HG02763 (cell line): Measurements from ENCODE around the gene AFDN.

Experiments
- ATAC-seq: cut with Tn5 transposase; IDR thresholded peaks from one replicate; pipeline ENCODE4 v1.9.1; 2021; ENCODE audit warnings: mild to moderate bottlenecking, moderate library complexity; ENCODE audit not compliant: unreplicated experiment

Gene AFDN

DNA sequence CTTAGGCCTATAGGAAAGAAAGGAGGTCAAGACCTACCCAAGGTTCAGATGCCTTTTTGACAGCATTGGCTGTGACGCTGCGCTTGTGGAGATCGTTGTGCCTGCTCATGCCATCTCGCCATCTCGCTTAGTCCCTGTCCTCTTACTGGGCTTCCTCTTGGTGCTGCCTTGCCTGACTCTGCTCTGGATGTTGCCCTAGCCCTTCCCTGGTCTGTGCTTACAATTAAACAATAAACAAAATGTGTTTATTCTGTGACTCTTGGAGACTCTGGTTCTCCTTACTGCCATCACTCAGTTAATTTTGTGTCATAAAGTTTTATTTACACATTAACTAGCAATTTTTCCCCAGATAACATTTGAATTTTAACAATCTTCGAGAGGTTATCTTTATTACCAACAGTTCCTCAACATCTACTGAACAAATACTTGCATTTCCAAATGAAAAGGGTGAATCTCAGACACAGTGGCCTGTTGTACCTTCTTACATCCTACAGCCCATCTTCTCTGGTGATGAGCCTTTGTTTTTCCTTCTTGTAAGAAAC is 11.6 kb downstream of the AFDN start:
- no peak for ATAC-seq

DNA sequence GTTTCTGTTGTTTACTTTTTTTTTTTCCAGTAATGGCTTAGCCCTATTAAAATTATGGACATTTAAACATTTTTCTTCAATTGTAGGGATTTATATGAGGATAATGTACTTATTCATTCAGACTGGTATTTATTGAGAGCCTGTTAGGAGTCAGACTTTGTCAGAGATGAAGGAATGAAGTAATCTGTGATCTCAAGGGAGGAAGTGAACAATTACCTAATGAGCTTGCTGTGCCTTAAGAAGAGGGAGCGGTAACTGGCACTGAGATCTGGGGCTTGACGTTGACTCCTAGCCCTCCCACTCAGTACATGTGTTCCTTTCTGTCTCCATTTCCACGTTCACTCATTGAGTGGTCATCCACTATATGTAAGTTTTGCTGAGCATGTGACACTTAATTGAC is 12.6 kb downstream of the AFDN start:
- ATAC-seq: no peak

DNA sequence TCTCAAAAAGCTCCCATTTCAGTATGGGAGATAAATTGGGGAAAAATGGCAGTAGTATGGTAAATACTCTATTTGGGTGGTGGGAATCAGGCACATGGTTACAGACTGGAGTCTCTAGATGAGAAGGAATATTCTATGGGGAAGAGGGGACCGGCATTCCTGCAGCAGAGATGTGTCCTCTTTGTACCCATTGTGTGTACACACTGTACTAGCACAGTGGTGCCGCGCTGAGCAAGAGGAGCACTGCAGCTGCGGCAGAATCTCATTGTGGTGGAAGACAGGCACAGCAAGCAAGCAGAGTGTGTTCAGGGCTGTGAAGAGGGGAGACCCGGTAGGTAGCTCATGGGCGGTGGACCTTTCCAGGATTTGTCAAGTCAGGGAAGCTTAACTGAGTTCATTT is 13.0 kb downstream of the AFDN start:
- no peak for ATAC-seq

DNA sequence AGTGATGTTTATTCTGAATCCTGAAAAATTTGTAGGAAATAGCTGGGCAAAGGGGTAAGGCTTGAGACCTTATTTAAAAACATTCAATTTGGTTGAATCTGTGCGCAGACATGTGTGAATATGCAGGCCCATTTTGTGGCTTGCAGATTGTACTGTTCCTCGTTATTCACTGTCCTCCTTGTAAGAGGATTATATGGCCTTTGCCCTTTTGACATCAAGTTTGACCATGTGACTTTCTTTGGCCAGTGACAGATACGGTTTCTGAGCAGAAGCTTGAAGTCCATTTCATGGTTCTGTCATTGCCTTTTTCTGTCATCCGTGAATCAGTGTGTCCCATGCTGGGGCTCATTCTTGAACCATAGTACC is 13.4 kb downstream of the AFDN start:
- ATAC-seq: no peak

DNA sequence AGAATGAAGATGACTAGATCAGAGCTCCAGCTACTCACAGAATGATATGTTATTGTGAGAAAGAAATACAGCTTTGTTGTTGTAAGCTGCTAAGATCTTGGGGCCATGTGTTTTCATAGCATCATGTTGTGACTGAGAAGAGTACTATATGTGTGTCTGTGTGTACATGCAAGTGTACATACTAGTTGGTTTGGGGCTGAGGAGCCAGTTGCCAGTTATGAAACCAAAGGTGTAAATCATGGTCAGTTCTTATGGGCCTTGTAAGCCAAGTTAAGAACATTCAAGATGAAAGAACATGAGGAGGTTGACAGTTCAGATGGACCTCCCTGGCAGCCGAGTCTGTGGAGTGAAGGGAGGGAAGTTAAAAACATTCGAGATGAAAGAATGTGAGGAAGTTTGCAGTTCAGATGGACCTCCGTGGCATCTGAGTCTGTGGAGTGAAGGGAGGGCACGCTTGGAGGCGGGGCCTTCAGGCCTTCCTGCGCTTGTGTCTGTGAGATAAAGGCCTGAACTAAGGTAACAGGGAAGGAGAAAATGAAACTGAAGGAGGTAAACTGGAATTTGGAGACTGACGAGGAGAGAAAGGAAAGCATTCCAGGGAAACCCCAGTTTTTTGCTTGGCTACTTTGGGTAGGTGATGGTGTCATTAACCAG is 13.9 kb downstream of the AFDN start:
- ATAC-seq: no peak

DNA sequence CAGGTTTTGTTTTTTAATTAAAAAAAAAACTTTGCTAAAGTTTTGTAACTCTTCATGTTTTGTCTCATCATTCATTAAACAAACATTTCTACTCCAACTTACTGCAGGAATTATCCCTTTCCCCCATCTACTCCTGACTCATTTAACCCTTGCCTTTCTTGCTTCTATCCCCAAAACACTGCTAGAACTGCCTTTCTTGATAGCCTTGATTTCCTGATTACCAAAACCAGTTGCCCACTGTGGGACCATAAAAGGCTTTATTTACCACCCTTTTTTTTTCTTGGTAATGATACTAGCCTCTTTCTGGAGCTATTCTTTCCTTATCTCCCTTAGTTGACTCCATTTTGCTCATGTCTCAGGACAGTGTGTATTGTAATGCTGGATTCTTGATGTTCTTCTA is 15.3 kb downstream of the AFDN start:
- no peak for ATAC-seq

DNA sequence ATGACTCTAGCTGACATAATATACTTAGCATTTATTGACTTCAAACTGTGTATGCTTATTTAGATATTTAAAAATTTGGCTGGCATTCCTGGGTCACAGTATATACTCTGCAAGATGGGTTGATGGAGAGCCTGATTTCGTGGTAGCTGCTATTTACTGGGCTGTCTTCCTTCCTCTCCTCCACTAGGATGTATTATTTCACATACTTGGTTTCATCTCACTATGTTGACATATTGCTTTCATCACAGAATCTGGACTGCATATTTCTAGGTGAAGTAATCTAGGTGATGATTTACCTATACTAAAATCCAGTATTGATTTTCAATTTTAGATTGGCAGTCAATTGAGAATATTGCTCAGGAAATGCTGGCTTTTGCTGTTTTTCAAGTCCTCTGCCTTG is 15.7 kb downstream of the AFDN start:
- ATAC-seq: no peak

DNA sequence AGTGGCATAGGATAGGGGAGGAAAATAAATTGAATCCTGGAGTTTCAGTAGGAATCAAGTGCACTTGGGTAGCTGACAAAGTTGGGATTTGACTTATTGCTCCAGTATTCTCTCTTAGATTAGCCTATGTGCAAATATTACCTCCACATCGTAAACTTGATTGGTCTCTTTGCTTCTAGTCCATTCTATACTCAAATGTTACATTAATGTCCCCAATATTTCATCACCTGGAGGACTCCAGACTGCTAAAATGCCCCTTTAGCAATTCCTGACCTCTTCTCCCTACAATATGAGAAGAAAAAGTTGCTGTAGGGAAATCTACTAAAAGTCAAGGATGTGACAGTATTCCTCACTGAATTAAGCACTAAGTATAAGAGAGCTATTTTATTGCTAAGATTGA is 16.3 kb downstream of the AFDN start:
- ATAC-seq: no peak

DNA sequence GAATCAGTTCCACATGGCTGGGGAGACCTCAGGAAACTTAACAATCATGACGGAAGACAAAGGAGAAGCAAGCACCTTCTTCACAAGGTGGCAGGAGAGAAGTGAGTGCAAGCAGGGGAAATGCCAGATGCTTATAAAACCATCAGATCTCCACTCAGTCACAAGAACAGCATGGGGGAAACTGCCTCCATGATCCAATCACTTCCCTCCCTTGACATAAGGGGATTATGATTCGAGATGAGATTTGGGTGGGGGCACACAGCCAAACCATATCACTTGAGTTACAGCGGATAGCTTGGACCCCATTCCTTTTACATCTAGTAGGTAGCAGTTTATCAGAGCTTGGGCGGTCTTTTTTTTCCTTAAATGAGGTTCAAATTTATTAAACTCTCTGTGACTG is 19.1 kb downstream of the AFDN start:
- ATAC-seq: no peak

DNA sequence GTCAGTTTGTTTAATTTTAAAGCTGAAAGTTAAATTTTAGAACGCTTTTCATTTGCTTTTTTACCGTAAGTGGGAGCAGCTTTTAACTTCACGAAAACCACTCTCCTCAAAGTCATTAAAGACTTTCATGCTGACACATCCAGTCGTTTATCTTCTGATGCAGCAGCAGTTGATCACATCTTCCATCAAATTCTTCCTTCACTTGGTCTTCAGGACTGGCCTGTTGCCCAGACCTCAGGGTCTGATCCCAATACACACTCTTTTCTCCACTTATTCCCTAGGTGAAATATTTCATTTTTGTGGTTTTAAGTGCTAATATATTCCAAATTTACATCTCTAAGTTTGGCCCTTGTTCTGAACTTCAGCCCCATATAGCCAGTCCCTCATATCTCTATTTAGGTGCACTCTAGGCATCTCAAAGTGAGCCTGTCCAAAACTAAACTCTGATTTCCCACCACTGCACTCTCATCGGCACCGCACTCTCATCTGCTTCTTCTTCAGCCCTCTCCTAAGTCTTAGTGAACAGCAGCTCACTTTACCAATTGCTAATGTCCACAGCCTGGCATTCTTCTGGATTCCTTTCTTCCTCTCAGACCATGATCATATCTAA is 20.4 kb downstream of the AFDN start:
- ATAC-seq: no peak

DNA sequence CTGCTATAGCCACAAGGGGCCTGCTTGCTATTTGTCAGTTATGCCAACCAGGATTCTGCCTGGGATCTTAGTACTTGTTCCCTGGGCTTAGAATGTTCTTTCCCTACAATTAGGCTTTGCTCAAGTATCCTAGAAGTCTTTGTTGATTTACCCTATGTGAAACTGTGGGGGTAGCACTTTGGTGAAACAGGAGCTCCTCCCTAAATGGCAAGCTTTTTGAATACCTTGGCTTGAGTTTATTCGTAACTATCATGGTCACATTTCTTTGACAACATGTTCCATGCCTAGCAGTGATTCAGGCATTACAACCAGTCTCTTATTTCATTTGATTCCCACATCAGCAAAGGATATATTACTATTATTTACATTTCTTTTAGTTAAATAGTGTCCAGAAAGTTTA is 21.2 kb downstream of the AFDN start:
- no peak for ATAC-seq

DNA sequence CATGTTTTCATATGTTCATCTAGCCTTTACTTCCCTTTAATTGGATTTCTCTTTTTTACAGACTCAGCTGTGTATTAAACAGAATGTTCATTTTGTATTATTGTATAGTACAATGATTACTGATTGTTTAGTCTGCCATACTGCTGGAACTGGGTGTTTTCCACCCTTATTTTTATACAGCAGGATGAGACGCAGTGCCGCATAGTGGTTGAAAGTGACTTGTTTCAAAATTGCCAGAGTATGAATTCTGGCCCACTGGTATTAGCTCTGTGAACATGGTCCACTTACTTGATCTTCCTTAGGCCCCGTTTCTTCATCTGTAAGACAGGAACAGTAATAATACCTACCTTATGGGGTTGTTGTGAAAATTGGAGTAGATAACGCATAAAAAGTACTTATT is 22.1 kb downstream of the AFDN start:
- no peak for ATAC-seq

DNA sequence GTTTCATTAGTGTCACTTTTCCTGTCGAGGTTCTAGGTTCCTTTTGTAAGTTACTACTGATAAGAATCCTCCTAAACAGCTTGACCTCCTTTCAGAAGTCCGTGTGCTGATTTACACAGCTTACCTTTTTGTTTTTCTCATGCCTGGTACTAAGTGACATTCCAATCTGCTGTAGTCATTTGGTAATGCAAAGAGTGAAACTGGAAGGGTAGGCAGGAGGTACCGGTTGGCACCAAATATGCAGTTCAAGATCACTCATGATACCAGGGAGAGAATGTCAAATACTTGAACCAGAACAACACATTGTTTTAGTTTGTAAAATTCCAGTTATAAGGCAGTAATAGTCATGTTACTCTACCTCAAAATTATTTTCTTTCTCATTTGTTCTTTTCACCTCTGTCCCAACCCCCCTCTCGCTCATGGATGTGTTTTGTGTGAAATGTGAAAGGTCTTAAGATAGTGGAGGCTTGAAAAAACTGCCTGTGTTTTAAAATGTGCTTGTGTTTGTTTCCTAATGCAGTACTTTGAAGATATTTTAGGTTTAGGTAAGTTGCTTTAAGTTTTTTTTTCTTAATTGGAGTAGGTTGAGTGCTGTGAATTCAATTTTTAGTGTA is 23.2 kb downstream of the AFDN start:
- ATAC-seq: no peak

DNA sequence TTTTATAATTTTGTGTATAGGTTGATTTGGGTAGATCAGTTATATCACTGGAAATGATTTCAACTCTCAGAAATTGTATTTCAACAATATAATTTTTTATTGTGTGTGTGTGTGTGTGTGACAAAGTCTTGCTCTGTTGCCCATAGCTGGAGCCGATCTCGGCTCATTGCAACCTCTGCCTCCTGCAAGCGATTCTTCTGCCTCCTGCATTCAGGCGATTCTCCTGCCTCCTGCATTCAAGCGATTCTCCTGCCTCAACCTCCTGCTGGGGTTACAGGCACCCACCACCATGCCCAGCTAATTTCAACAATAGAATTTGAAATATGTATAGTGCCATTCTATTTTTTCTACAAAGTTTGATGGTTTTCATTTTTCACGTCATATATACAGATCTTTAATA is 24.1 kb downstream of the AFDN start:
- no peak for ATAC-seq

DNA sequence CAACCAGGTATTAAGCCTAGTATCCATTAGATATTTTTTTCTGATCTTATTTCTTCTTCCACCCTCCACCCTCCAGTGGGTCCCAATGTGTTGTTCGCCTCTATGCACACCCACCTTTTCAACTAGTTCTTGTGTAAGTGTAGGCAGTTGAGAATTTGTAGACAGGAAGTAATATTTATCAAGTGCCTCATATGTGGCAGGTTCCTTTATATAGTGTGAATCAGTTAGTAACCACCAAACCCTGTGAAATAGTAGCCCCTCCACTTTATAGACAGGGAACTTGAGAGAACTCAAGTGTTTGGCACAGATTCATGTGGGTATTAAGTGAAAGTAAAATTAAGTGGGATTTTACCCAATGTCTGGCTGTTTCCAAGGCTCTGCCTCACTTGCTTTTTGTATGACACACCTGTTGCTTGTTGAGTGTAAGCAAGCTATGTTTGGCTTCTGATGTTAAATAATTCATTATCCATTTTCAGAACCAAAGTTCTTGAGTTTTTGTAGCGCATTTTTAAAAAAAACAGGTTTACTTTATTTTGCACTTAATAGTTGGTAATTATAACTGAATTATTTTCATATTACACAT is 24.8 kb downstream of the AFDN start:
- no peak for ATAC-seq

DNA sequence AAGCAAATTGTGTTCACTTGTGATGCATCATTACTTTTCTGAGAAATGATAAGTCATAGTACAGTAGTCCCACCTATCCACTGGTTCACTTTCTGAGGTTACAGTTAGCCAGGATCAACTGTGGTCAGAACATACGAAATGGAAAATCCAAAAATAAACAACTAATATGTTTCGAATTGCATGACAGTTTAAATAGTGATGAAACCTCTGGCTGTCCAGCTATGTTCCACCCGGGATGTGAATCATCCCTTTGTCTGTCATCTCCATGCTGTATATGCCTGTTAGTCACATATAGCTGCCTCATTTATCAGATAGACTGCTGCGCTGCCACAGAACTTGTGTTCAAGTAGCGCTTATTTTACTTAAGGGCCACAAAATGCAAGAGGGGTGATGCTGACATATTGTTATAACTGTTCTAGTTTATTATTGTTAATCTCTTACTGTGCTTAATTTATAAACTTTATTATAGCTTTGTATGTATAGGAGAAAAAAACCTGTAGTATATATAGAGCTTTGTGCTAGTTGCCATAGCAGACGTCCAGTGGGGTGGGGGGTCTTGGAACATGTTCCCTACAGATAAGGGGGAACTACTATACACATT is 29.2 kb downstream of the AFDN start:
- ATAC-seq: no peak

DNA sequence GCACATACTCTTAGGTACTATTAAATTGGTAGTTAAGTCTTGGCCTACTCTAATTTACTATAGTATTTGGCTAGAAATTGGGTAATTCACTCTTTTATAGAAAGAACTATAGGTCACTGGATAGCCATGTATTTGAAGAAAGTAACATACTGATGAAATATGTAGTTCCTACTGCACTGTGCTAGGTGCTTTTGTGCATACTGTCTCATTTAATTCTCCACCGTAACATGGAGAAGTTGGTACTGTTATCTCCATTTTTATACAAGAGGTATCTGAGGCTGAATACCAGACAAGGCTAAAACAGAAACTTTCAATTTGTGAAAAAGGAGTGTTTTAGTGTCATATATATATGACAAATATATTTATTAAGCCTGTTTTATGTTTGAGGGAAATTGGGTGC is 29.8 kb downstream of the AFDN start:
- ATAC-seq: no peak

DNA sequence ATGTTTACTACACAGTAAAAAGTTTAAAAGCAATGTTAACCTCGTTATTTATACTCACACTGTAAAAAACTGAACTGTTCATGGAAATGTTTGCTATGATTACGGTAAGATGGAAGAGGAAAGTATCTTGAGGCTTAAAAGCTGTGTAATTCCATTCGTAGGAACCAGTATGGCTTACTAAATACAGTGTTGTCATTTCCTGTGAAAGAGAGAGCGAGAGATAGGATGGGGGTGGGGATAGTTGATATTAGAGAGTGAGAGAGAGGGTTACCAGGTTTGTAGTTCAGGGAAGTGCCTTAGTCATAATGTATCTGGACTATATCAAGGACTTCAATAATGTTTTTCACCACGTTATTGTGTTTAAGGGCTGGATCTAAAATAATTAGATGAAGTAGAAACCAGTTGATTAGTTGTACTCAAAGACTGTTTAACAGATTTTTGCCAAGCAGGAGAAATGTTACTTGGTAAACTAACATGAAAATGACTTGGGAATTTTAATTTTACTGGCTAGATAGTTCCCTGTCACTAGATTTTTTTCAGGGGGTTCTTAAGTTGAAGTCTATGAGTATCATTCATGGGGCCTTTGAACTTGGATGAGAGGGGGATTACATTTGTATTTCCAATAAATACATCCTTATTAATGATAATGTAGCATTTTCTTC is 30.4 kb downstream of the AFDN start:
- ATAC-seq: no peak

DNA sequence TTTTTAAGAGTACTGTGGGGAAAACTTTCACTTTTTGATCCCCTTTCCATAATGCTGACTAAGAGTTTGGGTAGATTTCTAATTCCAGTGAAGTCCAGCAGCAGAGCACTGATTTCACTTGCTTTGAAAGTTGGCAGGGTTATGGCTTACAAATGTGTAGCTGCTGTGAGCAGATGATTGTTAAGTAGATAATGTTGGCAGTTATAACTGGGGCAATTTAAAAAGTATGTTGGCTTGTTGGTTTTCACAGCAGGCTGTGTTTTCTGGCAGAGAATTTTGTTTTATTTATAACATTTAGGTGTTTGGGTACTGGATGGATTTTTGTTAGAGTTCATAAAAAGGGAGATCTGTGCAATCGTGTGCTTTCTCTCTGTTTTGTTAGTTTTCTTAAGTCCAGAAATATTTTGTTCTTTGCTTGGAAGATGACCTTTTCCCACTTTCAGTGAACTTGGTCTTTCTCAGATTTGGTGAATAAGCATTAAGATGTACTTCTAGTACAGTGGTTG is 31.4 kb downstream of the AFDN start:
- ATAC-seq: no peak

DNA sequence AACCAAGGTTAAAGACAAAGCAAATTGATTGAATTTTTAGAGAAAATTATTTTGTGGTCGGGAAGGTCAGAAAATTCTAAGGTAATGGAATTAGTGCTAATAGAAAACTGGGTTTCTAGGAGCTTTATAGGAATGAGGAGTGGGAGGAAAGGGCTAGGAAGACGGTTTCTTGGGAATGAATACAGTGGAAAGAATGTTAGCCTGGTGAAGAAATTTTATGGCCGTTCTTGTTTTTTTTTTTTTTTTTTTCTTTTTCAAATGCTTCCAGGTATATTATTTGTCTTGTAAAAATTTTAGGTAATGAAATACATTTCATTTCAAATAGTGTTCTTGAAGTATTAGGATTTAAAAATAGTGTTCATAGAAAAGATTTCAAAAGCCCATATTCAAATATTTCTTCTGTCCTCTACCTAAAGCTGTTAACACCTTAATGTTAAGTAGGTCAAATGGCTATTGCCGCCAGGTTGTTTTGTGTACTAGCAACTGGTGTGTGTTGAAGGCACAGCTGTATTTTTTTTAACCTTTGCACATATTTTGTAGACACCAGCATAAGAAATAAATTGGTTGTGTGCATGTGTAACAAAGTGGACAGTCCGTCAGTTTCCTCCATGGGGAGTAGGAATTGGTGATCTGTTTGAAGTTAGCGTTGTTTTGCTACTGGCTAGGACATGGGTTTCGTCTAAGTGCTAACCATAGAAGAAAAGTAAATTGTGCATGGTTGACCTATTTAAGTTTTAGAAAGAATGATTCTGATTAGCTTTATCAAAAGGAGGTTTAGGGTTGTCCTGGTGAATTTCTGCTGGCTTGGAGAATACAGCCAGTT is 32.3 kb downstream of the AFDN start:
- no peak for ATAC-seq
